Activated CD4-positive, alpha-beta T cell treated with anti-CD3 and anti-CD28 coated beads, Interleukin-2, amount 10 ng/mL, durations not matched to agents 7 days and 5 days (primary cell): Measurements from ENCODE around the gene NPAS2. TPM values are rescaled to one million over a fixed set of nuclear protein-coding genes. Genes with fewer than 3 reads are reported as not detected.

ENCODE experiments used
- CTCF ChIA-PET: fragments of 350-600 bp; sonication (Branson Sonifier 250); formaldehyde crosslinking; loops from one replicate; lab custom pipeline; 2021; ENCODE audit warnings: antibody characterized with exemption; lab: Charles Lee
- POLR2A ChIA-PET: fragments of 350-600 bp; sonication (Branson Sonifier 250); formaldehyde crosslinking; loops from one replicate; lab custom pipeline; 2021; ENCODE audit warnings: antibody characterized with exemption; lab: Charles Lee
- DNase-seq: peaks from one replicate; pipeline ENCODE4 v3.0.0-alpha.2; 2020
- H3K27ac Mint-ChIP-seq: one replicate; pipeline ENCODE4 v1.8.0; 2021; ENCODE audit warnings: mild to moderate bottlenecking, moderate library complexity, mixed read lengths
- H3K27me3 Mint-ChIP-seq: one replicate; pipeline ENCODE4 v1.8.0; 2021; ENCODE audit warnings: mixed read lengths
- H3K36me3 Mint-ChIP-seq: one replicate; pipeline ENCODE4 v1.8.0; 2021; ENCODE audit warnings: low read depth, mixed read lengths
- H3K4me1 Mint-ChIP-seq: one replicate; pipeline ENCODE4 v1.8.0; 2021; ENCODE audit warnings: mixed read lengths
- H3K4me3 Mint-ChIP-seq: one replicate; pipeline ENCODE4 v1.8.0; 2021; ENCODE audit warnings: mild to moderate bottlenecking, moderate library complexity, mixed read lengths
- H3K9me3 Mint-ChIP-seq: one replicate; pipeline ENCODE4 v1.8.0; 2021; ENCODE audit warnings: mixed read lengths
- total RNA-seq, 2 experiments: library from RNA; stranded (reverse); gene quantifications; one replicate each; pipeline ENCODE4 v1.2.3, GENCODE V29; 2021

The NPAS2 gene
- total RNA-seq, 2 experiments from 2014 or later = 5.6 to 6.1 TPM

GRCh38 chr2:100875516-100876230 is 55.7 kb downstream of the NPAS2 start:
- Mint-ChIP-seq H3K27ac (no peak overlapping the region), H3K4me1 (peaks cover 24% of the 10 kb centered on the region), H3K9me3 (peaks cover 4% of the 10 kb centered on the region), H3K4me3 (no peak overlapping the region), H3K36me3 (peaks cover 2% of the 10 kb centered on the region), H3K27me3 (peaks cover 2% of the 10 kb centered on the region)
- peak; percentile 28 for DNase-seq
- POLR2A ChIA-PET = no interaction called here
- CTCF ChIA-PET = interaction anchor here (0.9 to 1.5 kb wide), 3 partner anchors 11 to 65 kb away, joined by 3 read pairs; no protein-coding TSS in a partner anchor

- Mint-ChIP-seq H3K27me3 (peaks cover 2% of the 10 kb centered on the region), H3K36me3 (no peaks in the 10 kb centered on the region), H3K9me3 (peaks cover 4% of the 10 kb centered on the region), H3K4me3 (no peak overlapping the region), H3K4me1 (peaks cover 22% of the 10 kb centered on the region), H3K27ac (no peak overlapping the region)
- peak; percentile 14 for DNase-seq
- ChIA-PET CTCF (interaction anchor here (1.1 to 1.5 kb wide), 2 partner anchors 12 to 65 kb away, joined by 3 read pairs; no protein-coding TSS in a partner anchor), POLR2A (no interaction called here)
These were observed 56.4 kb downstream of the NPAS2 start for GRCh38 chr2:100876231-100876860.

GRCh38 chr2:100877555-100877954 is 57.6 kb downstream of the NPAS2 start:
- POLR2A ChIA-PET = no interaction called here
- H3K27me3 Mint-ChIP-seq = no peaks in the 10 kb centered on the region
- CTCF ChIA-PET = no interaction called here
- H3K27ac Mint-ChIP-seq = no peak overlapping the region
- H3K4me3 Mint-ChIP-seq = no peak overlapping the region
- DNase-seq = no peak
- H3K4me1 Mint-ChIP-seq = peaks cover 19% of the 10 kb centered on the region
- no peaks in the 10 kb centered on the region for H3K9me3 Mint-ChIP-seq
- H3K36me3 Mint-ChIP-seq = no peaks in the 10 kb centered on the region

GRCh38 chr2:100878000-100878791 is 58.3 kb downstream of the NPAS2 start:
- H3K9me3 Mint-ChIP-seq = no peaks in the 10 kb centered on the region
- H3K36me3 Mint-ChIP-seq = no peaks in the 10 kb centered on the region
- H3K4me1 Mint-ChIP-seq = peaks cover 25% of the 10 kb centered on the region
- H3K27me3 Mint-ChIP-seq = no peaks in the 10 kb centered on the region
- no peak for DNase-seq
- no peak overlapping the region for H3K27ac Mint-ChIP-seq
- ChIA-PET CTCF (no interaction called here), POLR2A (no interaction called here)
- H3K4me3 Mint-ChIP-seq = no peak overlapping the region

GRCh38 chr2:100879296-100879695 is 59.4 kb downstream of the NPAS2 start:
- Mint-ChIP-seq H3K27ac (no peak overlapping the region), H3K4me3 (no peak overlapping the region), H3K36me3 (no peaks in the 10 kb centered on the region), H3K27me3 (no peaks in the 10 kb centered on the region), H3K9me3 (no peaks in the 10 kb centered on the region), H3K4me1 (peaks cover 30% of the 10 kb centered on the region)
- POLR2A ChIA-PET = no interaction called here
- CTCF ChIA-PET = interaction anchor here (0.6 kb wide), 2 partner anchors 102 to 237 kb away, joined by 3 read pairs; no protein-coding TSS in a partner anchor
- no peak for DNase-seq

- no peaks in the 10 kb centered on the region for H3K9me3 Mint-ChIP-seq
- peaks cover 29% of the 10 kb centered on the region for H3K4me1 Mint-ChIP-seq
- no peak overlapping the region for H3K27ac Mint-ChIP-seq
- no peaks in the 10 kb centered on the region for H3K27me3 Mint-ChIP-seq
- no peak for DNase-seq
- ChIA-PET CTCF (no interaction called here), POLR2A (no interaction called here)
- no peaks in the 10 kb centered on the region for H3K36me3 Mint-ChIP-seq
- H3K4me3 Mint-ChIP-seq = no peak overlapping the region
These were observed 60.1 kb downstream of the NPAS2 start for GRCh38 chr2:100880036-100880435.

- ChIA-PET POLR2A (no interaction called here), CTCF (interaction anchor here (1.1 kb wide), 1 partner anchor 102 kb away, joined by 4 read pairs; no protein-coding TSS in a partner anchor)
- H3K4me3 Mint-ChIP-seq = no peak overlapping the region
- H3K9me3 Mint-ChIP-seq = no peaks in the 10 kb centered on the region
- H3K36me3 Mint-ChIP-seq = no peaks in the 10 kb centered on the region
- peaks cover 25% of the 10 kb centered on the region for H3K4me1 Mint-ChIP-seq
- DNase-seq = no peak
- H3K27ac Mint-ChIP-seq = no peak overlapping the region
- no peaks in the 10 kb centered on the region for H3K27me3 Mint-ChIP-seq
These were observed 60.8 kb downstream of the NPAS2 start for GRCh38 chr2:100880730-100881129.

- no peak overlapping the region for H3K4me3 Mint-ChIP-seq
- DNase-seq = no peak
- H3K9me3 Mint-ChIP-seq = no peaks in the 10 kb centered on the region
- POLR2A ChIA-PET = no interaction called here
- no peaks in the 10 kb centered on the region for H3K27me3 Mint-ChIP-seq
- CTCF ChIA-PET = no interaction called here
- H3K27ac Mint-ChIP-seq = no peak overlapping the region
- peaks cover 14% of the 10 kb centered on the region for H3K4me1 Mint-ChIP-seq
- no peaks in the 10 kb centered on the region for H3K36me3 Mint-ChIP-seq
These were observed 63.0 kb downstream of the NPAS2 start for GRCh38 chr2:100882645-100883613.

- Mint-ChIP-seq H3K4me3 (no peak overlapping the region), H3K27me3 (no peaks in the 10 kb centered on the region), H3K27ac (no peak overlapping the region), H3K9me3 (no peaks in the 10 kb centered on the region), H3K4me1 (peaks cover 12% of the 10 kb centered on the region), H3K36me3 (no peaks in the 10 kb centered on the region)
- CTCF ChIA-PET = no interaction called here
- POLR2A ChIA-PET = no interaction called here
- DNase-seq = no peak
These were observed 64.2 kb downstream of the NPAS2 start for GRCh38 chr2:100884145-100884621.

- Mint-ChIP-seq H3K4me3 (no peak overlapping the region), H3K9me3 (no peaks in the 10 kb centered on the region), H3K4me1 (peaks cover 12% of the 10 kb centered on the region), H3K36me3 (no peaks in the 10 kb centered on the region), H3K27me3 (no peaks in the 10 kb centered on the region), H3K27ac (no peak overlapping the region)
- POLR2A ChIA-PET = no interaction called here
- CTCF ChIA-PET = interaction anchor here (0.9 to 1.0 kb wide), 2 partner anchors 9 to 27 kb away, joined by 3 read pairs; no protein-coding TSS in a partner anchor
- no peak for DNase-seq
These were observed 66.1 kb downstream of the NPAS2 start for GRCh38 chr2:100886085-100886484.

- no peaks in the 10 kb centered on the region for H3K27me3 Mint-ChIP-seq
- POLR2A ChIA-PET = no interaction called here
- no peaks in the 10 kb centered on the region for H3K36me3 Mint-ChIP-seq
- H3K4me3 Mint-ChIP-seq = no peak overlapping the region
- no peak for DNase-seq
- CTCF ChIA-PET = interaction anchor here (0.9 to 1.0 kb wide), 3 partner anchors 8 to 26 kb away, joined by 3 read pairs; no protein-coding TSS in a partner anchor
- H3K9me3 Mint-ChIP-seq = no peaks in the 10 kb centered on the region
- peaks cover 12% of the 10 kb centered on the region for H3K4me1 Mint-ChIP-seq
- H3K27ac Mint-ChIP-seq = no peak overlapping the region
These were observed 67.2 kb downstream of the NPAS2 start for GRCh38 chr2:100887039-100887578.
